ENCODE measurements around the gene ZFP36L2. TPM values are rescaled to one million over a fixed set of nuclear protein-coding genes. Genes with fewer than 3 reads are reported as not detected.

Gene ZFP36L2
- total and polyA plus RNA-seq, 9 of the 15 experiments (the other 6 are each of a cell fraction or from before 2014, with no cell fraction given), result 4.1 to 60.6 (median 20.3) TPM

DNA sequence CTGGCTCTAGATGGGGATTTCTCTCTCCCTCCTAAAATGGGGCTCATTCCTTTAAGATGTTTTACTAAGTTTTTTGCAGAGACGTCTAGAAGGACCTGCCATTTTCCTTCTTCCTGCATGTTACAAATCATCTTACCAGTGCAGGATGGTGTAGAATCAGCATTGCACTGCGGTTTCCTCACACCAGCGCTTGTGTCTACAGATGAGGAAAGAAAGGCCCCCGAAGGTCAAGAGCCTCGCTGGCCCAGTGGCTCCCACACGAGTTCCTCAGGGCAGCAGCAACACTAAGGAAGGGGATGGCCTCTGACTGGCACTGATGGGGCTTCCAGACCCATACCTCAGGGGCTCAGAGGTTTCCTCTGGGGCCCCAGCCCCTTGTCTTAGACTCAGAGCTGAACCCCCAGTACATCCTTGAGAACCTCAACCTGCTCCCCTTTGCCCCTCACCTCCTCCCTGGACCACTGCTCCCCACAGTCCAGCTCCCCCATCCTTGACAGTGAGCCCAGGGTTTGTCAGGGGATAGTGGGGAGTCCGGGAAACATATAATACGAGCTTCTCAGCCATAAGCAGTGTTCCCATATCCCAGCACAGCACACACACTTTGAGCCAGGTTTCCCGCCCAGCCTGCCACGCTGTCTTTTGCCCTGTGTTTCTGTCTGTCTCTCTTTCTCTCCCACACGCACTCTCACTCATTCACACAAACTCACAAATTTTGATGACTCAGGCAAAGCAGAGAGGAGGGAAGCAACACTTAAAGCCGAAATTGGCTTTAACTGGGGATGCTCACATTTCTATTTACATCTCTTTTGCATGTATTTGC, 29.4 kb downstream of the ZFP36L2 start (continued):
- TF ChIP-seq GATAD2A (IDR thresholded peaks at IDR 0.05) (0 out of 2 replicates have a peak, but pooled peaks have one; percentile 20), ZC3H4 (CRISPR knock-in tag; IDR thresholded peaks at IDR 0.05; ENCODE audit: borderline replicate concordance) (no peak), MAFG (tag; conservative IDR thresholded peaks at IDR 0.05) (peak; percentile 94), SMARCA4 (IDR thresholded peaks at IDR 0.05) (0 out of 2 replicates have a peak, but pooled peaks have one; percentile 22), C11orf30 (IDR thresholded peaks at IDR 0.05; ENCODE audit: low read depth) (peak; percentile 98), NFE2 (IDR thresholded peaks at IDR 0.05; ENCODE audit: low read depth) (peak; percentile 34; the same call in 1 of the 2 replicates)
- TF ChIP-seq, protein P1, sequence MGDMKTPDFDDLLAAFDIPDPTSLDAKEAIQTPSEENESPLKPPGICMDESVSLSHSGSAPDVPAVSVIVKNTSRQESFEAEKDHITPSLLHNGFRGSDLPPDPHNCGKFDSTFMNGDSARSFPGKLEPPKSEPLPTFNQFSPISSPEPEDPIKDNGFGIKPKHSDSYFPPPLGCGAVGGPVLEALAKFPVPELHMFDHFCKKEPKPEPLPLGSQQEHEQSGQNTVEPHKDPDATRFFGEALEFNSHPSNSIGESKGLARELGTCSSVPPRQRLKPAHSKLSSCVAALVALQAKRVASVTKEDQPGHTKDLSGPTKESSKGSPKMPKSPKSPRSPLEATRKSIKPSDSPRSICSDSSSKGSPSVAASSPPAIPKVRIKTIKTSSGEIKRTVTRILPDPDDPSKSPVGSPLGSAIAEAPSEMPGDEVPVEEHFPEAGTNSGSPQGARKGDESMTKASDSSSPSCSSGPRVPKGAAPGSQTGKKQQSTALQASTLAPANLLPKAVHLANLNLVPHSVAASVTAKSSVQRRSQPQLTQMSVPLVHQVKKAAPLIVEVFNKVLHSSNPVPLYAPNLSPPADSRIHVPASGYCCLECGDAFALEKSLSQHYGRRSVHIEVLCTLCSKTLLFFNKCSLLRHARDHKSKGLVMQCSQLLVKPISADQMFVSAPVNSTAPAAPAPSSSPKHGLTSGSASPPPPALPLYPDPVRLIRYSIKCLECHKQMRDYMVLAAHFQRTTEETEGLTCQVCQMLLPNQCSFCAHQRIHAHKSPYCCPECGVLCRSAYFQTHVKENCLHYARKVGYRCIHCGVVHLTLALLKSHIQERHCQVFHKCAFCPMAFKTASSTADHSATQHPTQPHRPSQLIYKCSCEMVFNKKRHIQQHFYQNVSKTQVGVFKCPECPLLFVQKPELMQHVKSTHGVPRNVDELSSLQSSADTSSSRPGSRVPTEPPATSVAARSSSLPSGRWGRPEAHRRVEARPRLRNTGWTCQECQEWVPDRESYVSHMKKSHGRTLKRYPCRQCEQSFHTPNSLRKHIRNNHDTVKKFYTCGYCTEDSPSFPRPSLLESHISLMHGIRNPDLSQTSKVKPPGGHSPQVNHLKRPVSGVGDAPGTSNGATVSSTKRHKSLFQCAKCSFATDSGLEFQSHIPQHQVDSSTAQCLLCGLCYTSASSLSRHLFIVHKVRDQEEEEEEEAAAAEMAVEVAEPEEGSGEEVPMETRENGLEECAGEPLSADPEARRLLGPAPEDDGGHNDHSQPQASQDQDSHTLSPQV (IDR thresholded peaks at IDR 0.05), result peak; percentile 37; the same call in 1 of the 2 replicates

All from K562 (cell line).